ENCODE results near the gene NCK2. TPM values are rescaled to one million over a fixed set of nuclear protein-coding genes. Genes with fewer than 3 reads are reported as not detected.

The NCK2 gene
- total RNA-seq, 1 experiment from 2014 or later = 26.7 TPM

- intact Hi-C loops (cut with micrococcal nuclease) = no loop called here
- no peak for TF ChIP-seq REST (IDR thresholded peaks at IDR 0.05; ENCODE audit: low read depth)
- no peak for TF ChIP-seq ZFX (IDR thresholded peaks at IDR 0.05)
- no peak for TF ChIP-seq CEBPB (IDR thresholded peaks at IDR 0.05; ENCODE audit: low read depth)
- no peak for TF ChIP-seq EZH2 (IDR thresholded peaks at IDR 0.05)
- no peak for TF ChIP-seq POLR2A (IDR thresholded peaks at IDR 0.05; ENCODE audit: borderline replicate concordance, extremely low read depth, insufficient read depth, insufficient read length)
- TF ChIP-seq CBX3 (IDR thresholded peaks at IDR 0.05; ENCODE audit: low read depth) = no peak
- TF ChIP-seq ZNF274 (IDR thresholded peaks at IDR 0.05; ENCODE audit: low read depth, low read length) = no peak
- no peak for TF ChIP-seq EZH2phosphoT487 (IDR thresholded peaks at IDR 0.05; ENCODE audit: borderline replicate concordance)
- H3K9me2 ChIP-seq (ENCODE audit: insufficient read depth) = no peaks in the 10 kb centered on the region
- H3K4me3 ChIP-seq (replicated peaks in 1 of 2; ENCODE audit: low read depth in 1 of 2, low read length in 2 of 2) = no peak overlapping the region
- RAD21 ChIA-PET (ENCODE audit: low non-redundant PET in 1 of 2, low total read pairs in 2 of 2, uncharacterized antibody in 2 of 2, unreplicated experiment in 2 of 2) = no interaction called here
- H3K27me3 ChIP-seq (ENCODE audit: insufficient read depth, low read length) = no peaks in the 10 kb centered on the region
- H3K79me2 ChIP-seq (ENCODE audit: insufficient read depth, low read length) = peaks cover 80% of the 10 kb centered on the region
- H3K9ac ChIP-seq (ENCODE audit: low read length) = no peak overlapping the region
- no TSS peak for BruUV-seq (replicated peaks)
- no peaks in the 10 kb centered on the region for H3K36me3 ChIP-seq (ENCODE audit: control insufficient read depth in 1 of 2, insufficient read depth in 2 of 2, low read length in 2 of 2)
- POLR2A ChIA-PET = no interaction called here
- no peak overlapping the region for H2AFZ ChIP-seq (ENCODE audit: low read depth, low read length, poor library complexity, severe bottlenecking)
- CTCF ChIA-PET = no interaction called here
- ATAC-seq = no peak
- H3K4me2 ChIP-seq (ENCODE audit: low read length) = no peak overlapping the region
- H3K9me3 ChIP-seq (ENCODE audit: control insufficient read depth in 1 of 2, insufficient read depth in 1 of 2, low read depth in 1 of 2, low read length in 2 of 2) = no peaks in the 10 kb centered on the region
- DNase-seq (ENCODE audit: low read depth, low spot score) = no peak
- H4K20me1 ChIP-seq (ENCODE audit: insufficient read depth) = peaks cover 10% of the 10 kb centered on the region
- H3K27ac ChIP-seq (ENCODE audit: low read depth, low read length) = no peak overlapping the region
- H3K4me1 ChIP-seq (ENCODE audit: control insufficient read depth in 1 of 2, insufficient read depth in 2 of 2, low read length in 2 of 2) = no peaks in the 10 kb centered on the region
Observed at GRCh38 chr2:105754011-105754410, 9.3 kb downstream of the NCK2 start.

- POLR2A ChIA-PET = no interaction called here
- H3K79me2 ChIP-seq (ENCODE audit: insufficient read depth, low read length) = peaks cover 78% of the 10 kb centered on the region
- TF ChIP-seq RAD21 (IDR thresholded peaks at IDR 0.05; ENCODE audit: low read depth) (no peak), POLR2A (IDR thresholded peaks at IDR 0.05; ENCODE audit: borderline replicate concordance, extremely low read depth, insufficient read depth, insufficient read length) (no peak), ZNF274 (IDR thresholded peaks at IDR 0.05; ENCODE audit: low read depth, low read length) (no peak), JUND (IDR thresholded peaks at IDR 0.05) (no peak), SP1 (IDR thresholded peaks at IDR 0.05; ENCODE audit: low read depth) (no peak), ZFX (IDR thresholded peaks at IDR 0.05) (no peak), REST (IDR thresholded peaks at IDR 0.05; ENCODE audit: low read depth) (no peak)
- TF ChIP-seq, protein P1, sequence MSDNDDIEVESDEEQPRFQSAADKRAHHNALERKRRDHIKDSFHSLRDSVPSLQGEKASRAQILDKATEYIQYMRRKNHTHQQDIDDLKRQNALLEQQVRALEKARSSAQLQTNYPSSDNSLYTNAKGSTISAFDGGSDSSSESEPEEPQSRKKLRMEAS (IDR thresholded peaks at IDR 0.05) = no peak
Observed at GRCh38 chr2:105754994-105755393, 10.3 kb downstream of the NCK2 start.

More at GRCh38 chr2:105754994-105755393, 10.3 kb downstream of the NCK2 start:
- H2AFZ ChIP-seq (ENCODE audit: low read depth, low read length, poor library complexity, severe bottlenecking) = no peak overlapping the region
- no TSS peak for BruUV-seq (replicated peaks)
- RAD21 ChIA-PET (ENCODE audit: low non-redundant PET in 1 of 2, low total read pairs in 2 of 2, uncharacterized antibody in 2 of 2, unreplicated experiment in 2 of 2) = no interaction called here
- H3K9ac ChIP-seq (ENCODE audit: low read length) = no peak overlapping the region
- peaks cover 11% of the 10 kb centered on the region for H4K20me1 ChIP-seq (ENCODE audit: insufficient read depth)
- intact Hi-C loops (cut with micrococcal nuclease) = no loop called here
- H3K9me3 ChIP-seq (ENCODE audit: control insufficient read depth in 1 of 2, insufficient read depth in 1 of 2, low read depth in 1 of 2, low read length in 2 of 2) = no peaks in the 10 kb centered on the region
- no peak overlapping the region for H3K4me3 ChIP-seq (replicated peaks in 1 of 2; ENCODE audit: low read depth in 1 of 2, low read length in 2 of 2)
- ATAC-seq = no peak
- H3K9me2 ChIP-seq (ENCODE audit: insufficient read depth) = no peaks in the 10 kb centered on the region
- no peaks in the 10 kb centered on the region for H3K4me1 ChIP-seq (ENCODE audit: control insufficient read depth in 1 of 2, insufficient read depth in 2 of 2, low read length in 2 of 2)
- no peaks in the 10 kb centered on the region for H3K27me3 ChIP-seq (ENCODE audit: insufficient read depth, low read length)
- CTCF ChIA-PET = no interaction called here
- no peaks in the 10 kb centered on the region for H3K36me3 ChIP-seq (ENCODE audit: control insufficient read depth in 1 of 2, insufficient read depth in 2 of 2, low read length in 2 of 2)
- DNase-seq (ENCODE audit: low read depth, low spot score) = no peak
- H3K4me2 ChIP-seq (ENCODE audit: low read length) = no peak overlapping the region
- H3K27ac ChIP-seq (ENCODE audit: low read depth, low read length) = no peak overlapping the region
